CD4-positive, alpha-beta T cell treated with Interleukin-17A for 4 hours (primary cell): ENCODE results near the gene ADAMTS19.
A peak's percentile ranks its signal among the peaks of the same experiment; 100 is the strongest.

ENCODE experiments used
- DNase-seq: peaks from one replicate; pipeline ENCODE4 v3.0.0-alpha.2; 2020; ENCODE audit warnings: mixed read lengths

Gene ADAMTS19

GRCh38 chr5:129770024-129770820 is 310.1 kb downstream of the ADAMTS19 start:
- no peak for DNase-seq

- peak; percentile 41 for DNase-seq
Observed at GRCh38 chr5:129771058-129771838, 311.1 kb downstream of the ADAMTS19 start.

GRCh38 chr5:129773376-129773775 is 313.3 kb downstream of the ADAMTS19 start:
- DNase-seq: no peak

GRCh38 chr5:129781594-129781993 is 321.5 kb downstream of the ADAMTS19 start:
- no peak for DNase-seq
